ENCODE measurements around the gene FOXK2. TPM values are rescaled to one million over a fixed set of nuclear protein-coding genes. Genes with fewer than 3 reads are reported as not detected.

FOXK2 gene
- total RNA-seq, 1 donor from 2014 or later: 27.7 TPM

Other genes with a start within 250 kb of the FOXK2 start
- gene CSNK1D, start 246.0 kb upstream of the FOXK2 start, total RNA-seq: 21.4 TPM
- 0.52 TPM for gene CD7, start 202.1 kb upstream of the FOXK2 start, total RNA-seq
- gene SECTM1, start 186.0 kb upstream of the FOXK2 start, total RNA-seq: 13.0 TPM
- gene TEX19, start 160.5 kb upstream of the FOXK2 start, total RNA-seq: 0.52 TPM
- gene UTS2R, start 148.0 kb upstream of the FOXK2 start, total RNA-seq: 1.6 TPM
- gene HEXD, start 101.4 kb upstream of the FOXK2 start, total RNA-seq: 11.5 TPM
- 20.9 TPM for gene OGFOD3, start 101.1 kb upstream of the FOXK2 start, total RNA-seq
- gene CYBC1, start 69.0 kb upstream of the FOXK2 start, total RNA-seq: 15.1 TPM
- gene NARF, start 61.0 kb upstream of the FOXK2 start, total RNA-seq: 21.9 TPM
- gene WDR45B, start 128.7 kb downstream of the FOXK2 start, total RNA-seq: 40.7 TPM
- gene RAB40B, start 179.0 kb downstream of the FOXK2 start, total RNA-seq: 12.0 TPM
- gene FN3KRP, start 197.0 kb downstream of the FOXK2 start, total RNA-seq: 14.1 TPM
- 4.7 TPM for gene FN3K, start 215.9 kb downstream of the FOXK2 start, total RNA-seq
- gene TBCD, start 232.3 kb downstream of the FOXK2 start, total RNA-seq: 27.1 TPM

All from skeletal muscle tissue (tissue), 1 donor.